Activated CD4-positive, CD25-positive, alpha-beta regulatory T cell treated with anti-CD3 and anti-CD28 coated beads, Interleukin-2, amount 50 U/mL, for 72 hours (primary cell): ENCODE results near the gene SLC38A1.
"Not testable (repeated sequence)": the region's sequence is repeated elsewhere in the genome, so short reads cannot be mapped to it uniquely, and the experiment has no call there.

Experiments
- DNase-seq: peaks from one replicate; pipeline ENCODE4 v3.0.0; 2021

The SLC38A1 gene

DNA sequence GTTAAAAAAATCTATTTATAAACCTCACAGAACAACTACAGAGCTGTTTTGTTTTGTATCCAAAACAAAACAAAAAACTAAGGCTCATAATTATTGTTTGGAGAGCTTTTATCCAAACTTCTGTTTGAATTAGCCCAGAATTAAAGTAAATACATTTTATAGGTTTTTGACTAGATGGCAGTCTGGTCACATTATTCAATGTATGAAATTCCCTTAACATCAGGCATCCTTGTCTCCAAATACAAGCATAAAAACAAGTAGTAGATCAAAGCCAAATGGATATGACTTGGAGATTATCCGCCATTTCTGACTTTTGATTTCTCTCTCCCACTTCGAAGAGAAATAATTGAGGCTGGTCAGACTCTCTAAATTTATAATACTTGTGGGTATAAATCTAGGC lies 63.5 kb downstream of the SLC38A1 start:
- DNase-seq, result no peak

- no peak for DNase-seq
Observed at GRCh38 chr12:46201284-46201789, 67.5 kb downstream of the SLC38A1 start.

DNA sequence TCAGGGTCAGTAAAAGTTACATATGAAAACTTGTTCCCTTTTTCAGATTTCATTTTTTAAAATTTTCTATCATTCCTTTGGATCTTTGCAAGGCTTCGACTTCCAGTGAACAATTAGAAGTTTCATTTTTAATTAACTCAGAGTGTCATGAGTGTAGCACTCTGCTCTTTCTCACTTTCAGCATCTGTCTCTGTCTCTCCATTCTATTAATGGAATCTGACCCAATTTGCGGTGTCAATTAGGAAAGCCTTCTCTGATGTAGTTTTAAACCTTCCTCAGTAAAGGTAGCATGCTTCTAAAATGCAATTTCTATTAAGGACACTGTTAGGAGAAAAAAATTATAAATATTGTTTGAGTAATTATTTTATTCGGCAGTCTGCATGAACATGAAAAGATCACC lies 68.3 kb downstream of the SLC38A1 start:
- no peak for DNase-seq

DNA sequence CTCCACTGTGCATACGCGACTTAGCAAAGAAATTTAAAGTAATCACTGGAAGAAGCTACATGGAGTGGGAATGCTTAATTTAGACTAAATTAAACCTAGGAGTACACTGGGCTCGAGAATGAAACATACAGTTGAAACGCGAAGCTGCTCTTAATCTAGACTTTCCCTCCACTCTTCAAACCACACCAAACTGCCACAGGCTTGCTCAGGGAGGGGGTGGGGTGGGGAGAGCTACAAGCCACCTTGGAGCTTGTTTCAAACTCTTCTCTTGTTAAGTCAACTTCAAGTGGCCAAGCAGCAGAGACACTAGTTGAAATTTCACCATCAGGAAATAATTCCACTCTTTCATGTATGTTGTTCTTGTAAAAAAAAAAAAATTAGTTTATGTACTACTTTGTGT lies 69.9 kb downstream of the SLC38A1 start:
- no peak for DNase-seq

GRCh38 chr12:46197883-46198282 lies 71.0 kb downstream of the SLC38A1 start:
- DNase-seq, result no peak

- DNase-seq, result not testable (repeated sequence)
Observed at GRCh38 chr12:46190533-46190932, 78.3 kb downstream of the SLC38A1 start.

- DNase-seq, result no peak
Observed at GRCh38 chr12:46188170-46188569, 80.7 kb downstream of the SLC38A1 start.

GRCh38 chr12:46187023-46187422 lies 81.8 kb downstream of the SLC38A1 start:
- DNase-seq, result no peak

DNA sequence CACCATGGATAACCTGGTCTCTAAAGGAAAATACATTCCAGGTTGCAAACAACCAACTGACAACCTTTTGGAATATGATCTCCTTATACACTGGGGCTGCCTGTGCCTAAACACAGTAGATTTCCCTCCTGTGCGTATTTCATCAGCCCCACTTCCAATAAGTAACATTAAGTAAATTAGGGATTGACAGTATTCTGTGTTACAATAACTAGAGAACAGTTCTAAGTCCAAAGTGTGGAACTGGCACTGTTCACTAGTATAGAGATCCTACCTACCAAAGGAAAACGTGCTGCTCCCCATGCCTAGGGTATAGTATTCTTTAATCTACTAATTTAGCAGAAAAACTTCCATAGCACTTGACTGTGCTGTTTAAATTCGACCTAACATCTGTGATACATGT lies 82.8 kb downstream of the SLC38A1 start:
- no peak for DNase-seq

- no peak for DNase-seq
Observed at GRCh38 chr12:46185686-46186085, 83.2 kb downstream of the SLC38A1 start.

GRCh38 chr12:46184798-46185595 lies 83.8 kb downstream of the SLC38A1 start:
- DNase-seq, result no peak

DNA sequence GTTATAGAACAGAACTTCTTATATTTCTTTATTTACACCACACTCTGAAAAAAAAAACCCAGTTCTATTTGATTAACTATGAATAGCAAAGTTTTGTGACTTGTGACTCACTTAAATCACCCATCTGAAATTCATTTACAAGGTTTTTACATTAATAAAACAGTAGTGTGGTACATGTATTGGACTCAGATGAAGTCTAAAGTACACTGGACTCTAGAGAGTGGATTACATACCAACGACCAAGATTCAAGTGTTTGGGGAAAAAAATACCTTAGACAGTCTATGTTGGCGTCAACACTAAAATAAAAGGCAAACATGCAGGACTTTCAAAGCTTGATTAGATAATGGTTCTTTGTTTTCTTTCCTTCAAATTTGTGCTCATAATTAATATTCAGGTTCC lies 85.7 kb downstream of the SLC38A1 start:
- DNase-seq, result no peak

GRCh38 chr12:46181465-46181864 lies 87.4 kb downstream of the SLC38A1 start:
- DNase-seq, result no peak

DNA sequence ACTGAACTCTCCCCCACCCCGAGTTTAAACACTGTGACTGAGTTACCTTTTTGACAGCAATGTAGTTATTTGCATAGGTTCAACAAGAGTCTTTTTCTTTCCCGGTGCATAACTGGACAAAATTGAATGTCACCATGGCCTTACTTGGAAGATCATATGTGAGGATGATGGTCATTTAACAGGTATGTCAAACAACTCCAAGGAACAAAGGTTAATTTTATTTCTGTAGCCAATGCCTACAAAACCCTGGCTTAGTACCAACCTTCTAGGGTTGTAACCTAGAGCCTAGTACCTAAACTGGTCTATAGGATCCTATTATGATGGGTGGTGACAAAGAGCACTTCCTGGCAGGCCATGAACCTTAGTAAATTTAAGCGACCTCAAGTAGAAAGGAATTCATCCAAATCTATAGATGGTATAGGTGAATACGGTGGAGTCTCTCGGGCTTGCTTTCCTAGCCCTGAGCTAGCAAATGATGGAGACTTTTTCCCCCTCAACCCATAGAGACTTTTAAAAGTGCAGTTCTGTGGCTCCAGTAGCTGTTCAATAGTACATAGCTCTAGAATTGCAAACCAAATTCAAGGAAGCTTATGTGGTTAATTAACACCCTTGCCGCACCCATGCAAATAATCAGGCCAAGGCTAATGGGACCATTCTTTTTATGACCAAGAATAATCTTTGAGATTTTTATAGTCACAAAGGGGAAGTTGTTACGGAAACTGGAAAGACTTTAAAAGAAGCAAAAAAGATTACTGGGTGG lies 89.0 kb downstream of the SLC38A1 start:
- DNase-seq, result no peak

DNA sequence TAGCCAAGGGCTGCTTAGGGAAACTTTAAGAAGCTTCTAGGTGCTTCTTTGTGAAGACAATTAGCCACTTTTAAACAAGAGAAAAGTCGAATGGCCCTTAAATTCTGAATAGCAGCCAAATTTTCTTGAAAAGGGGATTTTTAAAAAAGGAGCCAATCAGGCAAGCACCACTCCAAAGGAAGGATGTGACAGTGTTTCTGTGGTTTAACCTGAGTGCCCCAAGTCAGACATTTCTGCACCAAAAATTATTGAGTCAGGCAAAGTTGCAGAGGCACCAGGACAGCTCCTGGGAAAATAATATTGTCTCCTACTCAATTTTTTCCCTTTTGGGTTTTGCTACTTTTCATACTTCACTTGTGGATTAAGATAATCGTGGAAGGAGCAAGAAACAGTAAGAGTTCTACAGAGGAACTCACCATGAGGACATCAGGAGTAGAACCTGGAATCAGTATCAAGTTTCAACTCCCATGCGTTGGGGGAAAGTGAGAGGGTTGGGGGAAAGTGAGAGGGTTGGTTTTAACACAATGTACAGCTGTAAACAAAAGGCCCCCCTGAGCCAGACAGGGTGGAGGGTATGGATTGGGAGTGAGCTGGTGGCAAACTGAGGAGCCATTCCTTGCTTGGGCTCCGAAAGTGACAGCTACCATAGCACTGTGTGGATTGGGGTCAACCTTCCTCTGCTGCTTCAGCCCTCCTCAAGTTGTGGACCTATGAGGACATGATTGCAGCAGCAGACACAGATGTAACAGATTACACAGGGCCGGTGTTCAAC lies 90.8 kb downstream of the SLC38A1 start:
- DNase-seq, result no peak

- DNase-seq, result no peak
Observed at GRCh38 chr12:46177025-46177424, 91.8 kb downstream of the SLC38A1 start.

DNA sequence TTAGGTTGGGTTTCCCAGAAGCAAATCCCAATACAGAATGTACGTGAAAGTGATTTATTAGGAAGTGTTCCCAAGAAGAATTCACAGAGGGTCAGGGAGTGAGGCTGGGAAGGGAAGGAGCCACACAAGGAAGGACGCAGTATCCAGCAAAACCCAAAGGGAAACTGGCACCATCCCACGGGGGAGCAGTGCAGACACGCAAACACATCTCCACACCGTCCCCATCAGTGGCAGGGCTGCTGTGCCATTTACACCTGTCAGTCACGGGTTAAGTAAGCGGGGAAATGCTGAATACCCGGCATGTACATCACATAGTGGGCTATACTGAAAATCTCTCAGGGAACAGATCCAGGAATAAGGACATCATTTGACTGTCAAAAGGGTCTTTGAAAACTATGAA lies 93.9 kb downstream of the SLC38A1 start:
- no peak for DNase-seq

DNA sequence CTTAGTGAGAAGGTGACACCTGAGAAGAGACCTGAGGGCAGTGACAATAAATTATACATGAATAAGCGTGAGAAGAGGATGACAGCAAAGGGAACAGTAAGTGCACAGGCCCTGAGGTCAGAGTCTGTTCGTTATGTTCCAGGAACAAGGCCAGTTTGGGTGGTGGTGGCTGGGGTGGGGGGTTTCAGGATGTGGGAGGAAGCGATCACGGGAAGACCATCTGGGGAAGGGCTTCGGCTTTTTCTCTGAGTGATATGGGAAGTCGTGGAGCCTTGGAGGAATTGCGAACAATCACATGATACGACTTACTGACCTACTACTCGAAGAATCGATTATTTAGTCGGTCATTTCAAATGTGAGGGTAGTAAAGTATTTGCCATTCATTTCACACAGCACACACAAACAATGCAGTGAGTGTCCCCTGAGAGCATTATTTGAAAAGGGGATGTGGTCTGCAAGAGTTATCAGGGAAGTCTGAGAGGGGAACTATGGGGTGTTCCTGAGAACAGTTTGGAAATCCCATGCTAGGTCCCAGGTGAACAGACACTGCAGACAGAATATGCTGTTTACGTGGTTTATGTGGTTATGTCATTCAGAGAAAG lies 94.7 kb downstream of the SLC38A1 start:
- DNase-seq, result no peak

- no peak for DNase-seq
Observed at GRCh38 chr12:46168426-46168825, 100.4 kb downstream of the SLC38A1 start.

DNA sequence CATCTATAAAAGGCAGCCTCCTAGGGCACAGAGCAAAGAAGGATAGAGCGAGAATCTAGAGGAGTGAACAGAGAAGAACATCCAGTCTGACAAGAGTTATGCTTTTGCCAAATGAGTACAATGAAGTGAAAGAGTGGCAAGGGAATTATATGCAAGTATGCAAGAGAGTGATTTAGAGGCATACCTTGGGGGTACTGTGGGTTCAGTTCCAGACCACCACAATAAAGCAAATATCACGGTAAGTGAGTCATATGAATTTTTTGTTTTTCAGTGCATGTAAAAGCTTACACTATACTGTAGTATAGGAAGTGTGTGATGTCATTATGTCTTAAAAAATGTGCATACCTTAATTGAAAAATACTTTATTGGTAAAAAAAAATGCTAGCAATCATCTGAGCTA lies 101.4 kb downstream of the SLC38A1 start:
- DNase-seq, result no peak

- no peak for DNase-seq
Observed at GRCh38 chr12:46165191-46165590, 103.7 kb downstream of the SLC38A1 start.

DNA sequence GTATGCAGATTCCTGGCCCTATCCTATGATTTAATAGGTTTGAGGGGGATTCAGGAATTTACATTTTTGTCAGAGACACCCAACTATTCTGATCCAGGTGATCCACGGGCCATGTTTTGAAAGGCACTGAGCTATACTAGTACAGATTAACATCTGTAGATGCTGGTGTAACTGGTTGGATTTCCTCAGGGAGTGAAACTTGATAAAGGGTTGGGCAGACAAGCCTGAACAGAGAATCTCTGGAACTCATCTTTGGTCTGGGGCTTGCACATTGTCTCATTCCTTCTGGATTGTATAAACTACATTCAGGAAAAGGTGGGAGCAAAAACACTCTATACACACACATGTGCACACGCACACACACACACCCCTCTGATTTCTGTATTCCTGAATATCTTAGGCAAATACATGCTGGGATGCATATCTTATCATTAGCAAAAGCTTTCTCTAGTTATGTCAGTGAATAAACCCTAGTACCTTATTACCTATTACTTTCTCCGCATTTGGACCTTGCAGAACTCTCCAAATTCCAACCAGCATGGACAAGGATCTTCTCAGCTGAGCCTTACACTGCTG lies 104.6 kb downstream of the SLC38A1 start:
- no peak for DNase-seq
